ENCODE measurements around the gene TMPO. TPM values are rescaled to one million over a fixed set of nuclear protein-coding genes. Genes with fewer than 3 reads are reported as not detected.
"Not testable (repeated sequence)": the region's sequence is repeated elsewhere in the genome, so short reads cannot be mapped to it uniquely, and the experiment has no call there.

The TMPO gene
- total RNA-seq, 1 donor from 2014 or later: 178 TPM

GRCh38 chr12:98485792-98486340, 29.5 kb upstream of the TMPO start:
- TF ChIP-seq CTCF (conservative IDR thresholded peaks at IDR 0.05): no peak
- peaks cover 3% of the 10 kb centered on the region for H3K4me1 Mint-ChIP-seq (ENCODE audit: unreplicated experiment)
- DNase-seq (ENCODE audit: extremely low spot score, unreplicated experiment): no peak
- no peaks in the 10 kb centered on the region for H3K27me3 Mint-ChIP-seq
- H3K36me3 Mint-ChIP-seq: no peaks in the 10 kb centered on the region
- H3K27ac Mint-ChIP-seq: no peak overlapping the region
- H3K4me3 Mint-ChIP-seq: no peak overlapping the region
- H3K9me3 Mint-ChIP-seq: peaks cover 7% of the 10 kb centered on the region

- peaks cover 16% of the 10 kb centered on the region for H3K4me1 Mint-ChIP-seq (ENCODE audit: unreplicated experiment)
- H3K9me3 Mint-ChIP-seq; H3K4me3 Mint-ChIP-seq; H3K27me3 Mint-ChIP-seq; DNase-seq (ENCODE audit: extremely low spot score, unreplicated experiment); H3K27ac Mint-ChIP-seq; H3K36me3 Mint-ChIP-seq: not testable (repeated sequence)
Observed at GRCh38 chr12:98488416-98488815, 27.0 kb upstream of the TMPO start.

- Mint-ChIP-seq H3K9me3 (no peaks in the 10 kb centered on the region), H3K27me3 (no peaks in the 10 kb centered on the region), H3K27ac (no peak overlapping the region), H3K36me3 (no peaks in the 10 kb centered on the region), H3K4me3 (no peak overlapping the region), H3K4me1 (ENCODE audit: unreplicated experiment) (peaks cover 16% of the 10 kb centered on the region)
- DNase-seq (ENCODE audit: extremely low spot score, unreplicated experiment): no peak
- TF ChIP-seq CTCF (conservative IDR thresholded peaks at IDR 0.05): no peak
Observed at GRCh38 chr12:98489176-98489575, 26.2 kb upstream of the TMPO start.

GRCh38 chr12:98490501-98491453, 24.6 kb upstream of the TMPO start:
- no peaks in the 10 kb centered on the region for H3K9me3 Mint-ChIP-seq
- H3K36me3 Mint-ChIP-seq: no peaks in the 10 kb centered on the region
- H3K27me3 Mint-ChIP-seq: no peaks in the 10 kb centered on the region
- peak overlapping the region; percentile 80 for H3K4me3 Mint-ChIP-seq
- peak; percentile 95 for TF ChIP-seq CTCF (conservative IDR thresholded peaks at IDR 0.05)
- peaks cover 16% of the 10 kb centered on the region for H3K4me1 Mint-ChIP-seq (ENCODE audit: unreplicated experiment)
- DNase-seq (ENCODE audit: extremely low spot score, unreplicated experiment): peak; percentile 91
- peak overlapping the region; percentile 96 for H3K27ac Mint-ChIP-seq

GRCh38 chr12:98492580-98493140, 22.7 kb upstream of the TMPO start:
- no peak for DNase-seq (ENCODE audit: extremely low spot score, unreplicated experiment)
- Mint-ChIP-seq H3K27me3 (no peaks in the 10 kb centered on the region), H3K4me1 (ENCODE audit: unreplicated experiment) (peaks cover 16% of the 10 kb centered on the region), H3K9me3 (no peaks in the 10 kb centered on the region), H3K27ac (peak overlapping the region; percentile 26), H3K36me3 (no peaks in the 10 kb centered on the region), H3K4me3 (no peak overlapping the region)
- TF ChIP-seq CTCF (conservative IDR thresholded peaks at IDR 0.05): no peak

- H3K36me3 Mint-ChIP-seq; H3K9me3 Mint-ChIP-seq; DNase-seq (ENCODE audit: extremely low spot score, unreplicated experiment): not testable (repeated sequence)
- H3K4me1 Mint-ChIP-seq (ENCODE audit: unreplicated experiment): peaks cover 17% of the 10 kb centered on the region
- peak overlapping the region; percentile 78 for H3K4me3 Mint-ChIP-seq
- H3K27me3 Mint-ChIP-seq: peaks cover 16% of the 10 kb centered on the region
- peak overlapping the region; percentile 83 for H3K27ac Mint-ChIP-seq
Observed at GRCh38 chr12:98501266-98501629, 14.1 kb upstream of the TMPO start.
